ENCODE measurements around the gene MED25.

The MED25 gene

DNA sequence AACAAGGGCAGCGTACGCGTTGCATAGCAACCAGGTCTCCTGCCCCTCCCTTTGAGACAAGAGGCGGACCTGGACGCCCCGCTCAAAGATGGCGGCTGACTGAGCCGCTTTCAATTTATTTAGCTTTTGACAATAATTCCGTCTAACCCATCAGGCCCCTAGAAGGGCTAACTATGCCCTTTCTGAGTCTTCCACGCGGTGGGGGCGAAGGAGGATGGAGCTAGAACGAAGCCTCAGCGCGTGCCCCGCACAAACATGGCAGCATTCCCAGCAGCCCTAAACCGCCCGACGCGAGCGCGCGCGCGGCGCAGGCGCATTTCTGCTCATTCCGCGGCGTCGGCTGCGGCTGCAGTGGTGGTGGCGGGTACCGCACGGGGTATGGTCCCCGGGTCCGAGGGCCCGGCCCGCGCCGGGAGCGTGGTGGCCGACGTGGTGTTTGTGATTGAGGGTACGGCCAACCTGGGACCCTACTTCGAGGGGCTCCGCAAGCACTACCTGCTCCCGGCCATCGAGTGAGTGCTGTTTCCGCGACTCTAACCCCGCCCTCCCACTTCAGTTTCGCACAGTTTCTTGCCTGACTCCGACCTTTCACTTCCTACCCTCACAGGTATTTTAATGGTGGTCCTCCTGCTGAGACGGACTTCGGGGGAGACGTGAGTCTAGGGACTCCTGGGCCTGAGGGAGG, at the start of gene MED25:
MED25 (plus strand) TSS at position 326 of the 685 bp plus-strand sequence; CDS start at position 379, 53 bp downstream.
- TF ChIP-seq, protein P1, sequence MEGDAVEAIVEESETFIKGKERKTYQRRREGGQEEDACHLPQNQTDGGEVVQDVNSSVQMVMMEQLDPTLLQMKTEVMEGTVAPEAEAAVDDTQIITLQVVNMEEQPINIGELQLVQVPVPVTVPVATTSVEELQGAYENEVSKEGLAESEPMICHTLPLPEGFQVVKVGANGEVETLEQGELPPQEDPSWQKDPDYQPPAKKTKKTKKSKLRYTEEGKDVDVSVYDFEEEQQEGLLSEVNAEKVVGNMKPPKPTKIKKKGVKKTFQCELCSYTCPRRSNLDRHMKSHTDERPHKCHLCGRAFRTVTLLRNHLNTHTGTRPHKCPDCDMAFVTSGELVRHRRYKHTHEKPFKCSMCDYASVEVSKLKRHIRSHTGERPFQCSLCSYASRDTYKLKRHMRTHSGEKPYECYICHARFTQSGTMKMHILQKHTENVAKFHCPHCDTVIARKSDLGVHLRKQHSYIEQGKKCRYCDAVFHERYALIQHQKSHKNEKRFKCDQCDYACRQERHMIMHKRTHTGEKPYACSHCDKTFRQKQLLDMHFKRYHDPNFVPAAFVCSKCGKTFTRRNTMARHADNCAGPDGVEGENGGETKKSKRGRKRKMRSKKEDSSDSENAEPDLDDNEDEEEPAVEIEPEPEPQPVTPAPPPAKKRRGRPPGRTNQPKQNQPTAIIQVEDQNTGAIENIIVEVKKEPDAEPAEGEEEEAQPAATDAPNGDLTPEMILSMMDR (conservative IDR thresholded peaks at IDR 0.05; ENCODE audit: low read depth) = no peak
- peak within 1 kb of the TSS; percentile 97 for H3K27ac ChIP-seq
- DNase-seq (ENCODE audit: low spot score) = peak; percentile 82
- POLR2A ChIA-PET (ENCODE audit: low non-redundant PET) = interaction anchor here (0.8 kb wide), 1 partner anchor 21 kb away, joined by 10 read pairs; no protein-coding TSS in a partner anchor
- CTCF ChIA-PET = no interaction called here

DNA sequence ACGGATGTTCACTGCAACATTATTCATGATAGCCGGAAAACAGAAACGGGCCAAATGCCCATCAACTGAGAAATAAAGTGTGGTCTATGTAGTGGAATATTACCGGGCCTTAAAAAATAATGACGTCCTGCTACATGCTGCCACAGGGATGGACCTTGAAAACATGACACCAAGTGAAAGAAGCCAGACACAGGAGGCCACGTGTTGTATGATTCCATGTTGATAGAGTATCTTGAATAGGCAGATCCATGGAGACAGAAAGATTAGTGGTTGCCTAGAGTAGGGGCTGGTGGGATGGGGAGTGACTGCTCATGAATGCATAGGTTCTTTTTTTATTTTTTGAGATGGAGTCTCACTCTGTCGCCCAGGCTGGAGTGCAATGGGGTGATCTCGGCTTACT, 47.6 kb upstream of the MED25 start:
- peak overlapping the region; percentile 37 for H3K27ac ChIP-seq
- POLR2A ChIA-PET (ENCODE audit: low non-redundant PET) = no interaction called here

DNA sequence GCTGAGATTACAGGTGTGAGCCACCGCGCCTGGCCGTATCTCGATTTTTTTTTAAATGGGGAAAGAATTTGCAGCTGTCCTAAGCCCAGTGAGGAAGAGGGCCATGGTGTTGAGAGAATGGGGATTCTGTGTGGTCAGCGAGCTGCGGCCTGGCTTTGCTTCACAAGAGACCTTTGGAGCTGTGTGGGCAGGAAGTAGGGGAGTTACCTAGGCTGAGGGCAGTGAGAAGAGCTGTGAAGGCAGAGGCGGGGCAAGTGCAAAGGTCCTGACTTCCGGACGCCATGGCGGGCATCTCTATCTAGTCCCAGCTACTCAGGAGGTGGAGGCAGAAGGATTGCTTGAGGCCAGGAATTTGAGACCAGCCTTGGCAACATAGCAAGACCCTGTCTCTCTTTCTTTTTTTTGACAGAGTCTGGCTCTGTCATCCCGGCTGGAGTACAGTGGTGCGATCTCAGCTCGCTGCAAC, 46.4 kb upstream of the MED25 start:
- H3K27ac ChIP-seq = peak overlapping the region; percentile 75
- DNase-seq (ENCODE audit: low spot score) = no peak
- ChIA-PET POLR2A (ENCODE audit: low non-redundant PET) (no interaction called here), CTCF (interaction anchor here (0.6 to 0.7 kb wide), 2 partner anchors 10 to 21 kb away, joined by 3 to 5 read pairs; no protein-coding TSS in a partner anchor)
- TF ChIP-seq, protein P1 (conservative IDR thresholded peaks at IDR 0.05; ENCODE audit: low read depth) = no peak

More for the DNA sequence above, 47.6 kb upstream of the MED25 start:
- CTCF ChIA-PET = no interaction called here
- TF ChIP-seq, protein P1 (conservative IDR thresholded peaks at IDR 0.05; ENCODE audit: low read depth) = no peak
- DNase-seq (ENCODE audit: low spot score) = no peak

DNA sequence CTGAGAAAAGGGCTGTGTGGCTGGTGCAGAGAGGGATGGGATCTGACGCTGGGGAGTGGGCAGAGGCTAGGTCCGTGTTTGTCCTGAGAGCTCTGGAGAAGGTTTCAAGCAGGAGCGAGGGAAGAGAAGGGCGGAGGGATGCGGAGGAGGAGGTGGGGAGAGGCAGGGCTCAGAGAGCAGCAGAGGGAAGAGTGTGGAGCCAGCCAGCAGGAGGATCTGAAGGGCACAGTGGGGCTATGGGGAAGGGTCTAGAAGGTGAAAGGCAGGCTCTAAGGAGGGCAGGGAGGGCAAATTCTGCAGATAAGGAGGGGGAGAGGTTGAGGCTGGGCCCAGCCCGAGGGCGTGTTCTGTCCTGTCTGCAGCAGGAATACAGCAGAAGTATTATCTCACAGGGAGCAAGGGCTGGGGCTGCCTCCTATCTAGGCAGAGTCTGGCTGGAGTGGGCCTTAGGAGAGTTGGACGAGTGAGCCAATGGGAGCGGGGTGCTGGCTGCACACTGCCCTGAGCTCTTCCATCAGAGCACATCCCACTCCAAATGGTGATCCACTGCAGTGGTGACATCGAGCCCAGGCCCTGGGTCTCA, 45.1 kb upstream of the MED25 start:
- POLR2A ChIA-PET (ENCODE audit: low non-redundant PET) = no interaction called here
- TF ChIP-seq, protein P1 (conservative IDR thresholded peaks at IDR 0.05; ENCODE audit: low read depth) = no peak
- CTCF ChIA-PET = no interaction called here

DNA sequence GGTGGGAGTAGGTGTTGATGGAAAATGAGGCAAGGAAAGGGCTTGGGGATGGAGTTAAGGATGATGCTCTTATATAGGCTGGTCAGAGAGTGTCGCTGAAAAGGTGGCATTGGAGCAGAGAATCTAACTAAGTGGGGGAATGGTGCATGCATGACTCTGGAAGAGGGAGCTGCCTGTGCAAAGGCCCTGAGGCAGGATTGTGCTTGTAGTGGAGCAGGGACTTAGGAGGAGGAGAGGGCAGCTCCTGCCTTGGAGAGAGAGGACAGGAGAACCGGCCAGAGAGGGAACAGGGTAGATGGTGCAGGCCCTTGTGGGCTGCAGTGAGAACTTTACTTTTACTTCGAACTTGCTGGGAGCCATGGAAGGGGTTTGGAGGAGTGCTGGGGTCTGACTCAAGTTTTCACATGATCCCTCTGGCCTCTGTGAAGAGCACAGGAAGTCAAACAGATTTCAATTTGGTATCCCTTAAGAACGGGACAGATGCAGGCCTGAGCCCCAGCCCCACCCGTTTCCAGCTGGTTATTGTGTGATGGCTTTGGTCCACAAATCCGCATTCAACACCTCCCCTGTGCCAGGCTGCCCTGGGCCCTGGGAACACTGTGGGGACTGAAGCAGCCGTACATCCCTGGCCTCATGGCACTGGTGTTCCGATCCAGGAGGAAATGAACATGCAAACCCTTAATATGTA, 44.3 kb upstream of the MED25 start:
- DNase-seq (ENCODE audit: low spot score) = no peak
- TF ChIP-seq, protein P1 (conservative IDR thresholded peaks at IDR 0.05; ENCODE audit: low read depth) = no peak
- CTCF ChIA-PET = interaction anchor here (0.6 kb wide), 1 partner anchor 554 kb away, joined by 3 read pairs; no protein-coding TSS in a partner anchor
- POLR2A ChIA-PET (ENCODE audit: low non-redundant PET) = no interaction called here
- peak overlapping the region; percentile 75 for H3K27ac ChIP-seq

More for the DNA sequence above, 45.1 kb upstream of the MED25 start:
- no peak for DNase-seq (ENCODE audit: low spot score)
- peak overlapping the region; percentile 75 for H3K27ac ChIP-seq

DNA sequence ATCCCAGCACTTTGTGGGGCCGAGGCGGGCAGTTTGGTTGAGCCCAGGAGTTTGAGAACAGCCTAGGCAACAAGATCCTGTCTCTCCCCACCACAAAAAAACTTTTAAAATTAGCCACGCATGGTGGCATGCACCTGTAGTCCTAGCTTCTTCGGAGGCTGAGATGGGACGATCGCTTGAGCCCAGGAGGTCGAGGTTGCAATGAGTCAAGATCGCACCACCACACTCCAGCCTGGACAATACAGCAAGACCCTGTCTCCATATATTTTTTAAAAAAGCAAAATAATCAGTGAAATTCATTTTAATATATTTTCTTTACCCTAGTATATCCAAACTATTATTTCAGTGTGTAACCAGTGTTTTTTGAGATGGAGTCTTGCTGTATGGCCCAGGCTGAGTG, 43.1 kb upstream of the MED25 start:
- no peak for DNase-seq (ENCODE audit: low spot score)
- POLR2A ChIA-PET (ENCODE audit: low non-redundant PET) = no interaction called here
- TF ChIP-seq, protein P1 (conservative IDR thresholded peaks at IDR 0.05; ENCODE audit: low read depth) = no peak
- CTCF ChIA-PET = no interaction called here
- H3K27ac ChIP-seq = peak overlapping the region; percentile 75

Measured in RWPE1 (cell line).